HG03575 (cell line): Measurements from ENCODE around the gene NASP.

Source experiments
- ATAC-seq: cut with Tn5 transposase; IDR thresholded peaks from one replicate; pipeline ENCODE4 v1.9.1; 2021; ENCODE audit not compliant: unreplicated experiment, insufficient number of reproducible peaks, low FRiP score; ENCODE audit errors: extremely low read depth

The NASP gene

GRCh38 chr1:45610589-45611226, 26.9 kb downstream of the NASP start:
- ATAC-seq, result no peak

DNA sequence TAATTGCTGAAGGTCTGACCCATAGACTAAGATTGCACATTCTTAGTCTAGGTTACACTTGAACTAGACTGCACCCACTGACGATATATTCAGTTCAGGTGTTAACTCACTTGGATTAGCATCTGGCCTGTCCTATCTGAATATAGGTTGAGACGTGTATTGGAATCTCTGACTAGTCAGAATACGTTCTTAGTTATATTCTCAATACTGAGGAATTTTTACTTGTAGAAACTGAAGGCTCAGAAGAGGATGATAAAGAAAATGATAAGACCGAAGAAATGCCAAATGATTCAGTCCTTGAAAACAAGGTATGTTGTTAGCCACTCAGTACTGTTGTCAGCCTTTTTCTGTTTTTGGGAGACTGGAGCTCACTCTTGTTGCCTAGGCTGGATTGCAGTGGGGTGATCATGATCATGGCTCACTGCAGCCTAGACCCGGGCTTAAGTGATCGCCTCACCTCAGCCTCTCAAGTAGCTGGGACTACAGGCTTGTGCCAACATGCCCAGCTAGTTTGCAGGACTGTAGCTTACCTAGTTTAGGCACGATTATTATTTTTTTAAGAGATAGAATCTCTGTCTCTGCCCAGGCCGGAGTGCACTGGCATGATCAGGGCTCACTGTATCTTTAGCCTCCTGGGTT, 29.2 kb downstream of the NASP start:
- no peak for ATAC-seq

DNA sequence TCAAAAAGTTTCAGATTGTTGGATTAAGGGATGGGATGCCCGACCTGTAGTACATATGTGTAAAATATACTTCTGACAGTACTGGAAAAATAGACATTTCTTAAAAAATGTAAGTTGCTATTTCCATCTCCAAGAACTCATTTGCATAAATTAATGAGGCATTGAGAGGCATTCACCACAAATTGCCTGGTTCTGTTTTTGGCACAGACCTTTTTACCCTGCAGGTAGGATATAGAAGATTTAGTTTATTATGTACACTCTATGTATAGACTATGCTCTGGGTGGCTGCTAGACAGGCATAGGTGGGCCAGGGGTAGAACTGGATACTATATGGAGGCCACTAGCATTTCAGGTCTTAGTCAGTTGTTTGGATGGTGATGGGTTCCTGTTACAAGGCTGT, 32.0 kb downstream of the NASP start:
- no peak for ATAC-seq

DNA sequence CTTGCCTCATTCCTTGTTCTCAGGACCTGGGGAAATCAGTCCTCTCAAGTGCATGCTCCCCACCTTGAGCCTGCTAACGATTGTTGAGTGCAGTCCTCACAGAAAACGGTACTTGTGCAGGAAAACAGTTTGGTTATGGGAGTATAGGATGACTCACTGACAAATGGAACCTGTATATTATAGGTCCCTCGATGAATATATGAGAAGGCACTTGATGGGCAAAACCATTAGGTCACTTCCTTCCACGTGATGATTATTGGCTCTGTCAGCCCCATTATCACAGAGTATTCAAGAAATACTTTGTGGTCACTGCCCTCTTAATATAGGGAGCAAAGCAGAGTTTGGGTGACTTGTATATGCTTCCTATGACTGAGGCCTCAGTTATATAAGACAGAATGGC, 33.8 kb downstream of the NASP start:
- ATAC-seq, result no peak

- no peak for ATAC-seq
Observed at GRCh38 chr1:45619149-45619921, 35.5 kb downstream of the NASP start.

- ATAC-seq, result no peak
Observed at GRCh38 chr1:45620588-45621500, 37.0 kb downstream of the NASP start.

DNA sequence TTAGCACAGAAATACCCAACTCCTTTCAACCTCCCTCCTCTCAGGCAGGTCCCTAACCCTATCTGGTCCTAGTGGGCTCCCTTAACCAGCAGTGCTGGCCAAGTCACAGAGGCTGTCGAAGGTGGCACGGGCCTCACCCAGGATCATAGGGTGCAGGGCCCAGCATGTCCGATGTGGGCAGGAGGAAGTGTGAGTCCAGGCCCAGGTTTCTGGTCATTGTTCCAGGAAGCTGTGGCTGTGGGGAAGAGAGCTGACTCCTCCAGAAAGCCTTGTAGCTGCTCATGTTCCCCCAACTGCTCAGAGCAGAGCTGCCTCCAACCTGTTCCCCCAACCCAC, 37.6 kb downstream of the NASP start:
- ATAC-seq, result no peak

DNA sequence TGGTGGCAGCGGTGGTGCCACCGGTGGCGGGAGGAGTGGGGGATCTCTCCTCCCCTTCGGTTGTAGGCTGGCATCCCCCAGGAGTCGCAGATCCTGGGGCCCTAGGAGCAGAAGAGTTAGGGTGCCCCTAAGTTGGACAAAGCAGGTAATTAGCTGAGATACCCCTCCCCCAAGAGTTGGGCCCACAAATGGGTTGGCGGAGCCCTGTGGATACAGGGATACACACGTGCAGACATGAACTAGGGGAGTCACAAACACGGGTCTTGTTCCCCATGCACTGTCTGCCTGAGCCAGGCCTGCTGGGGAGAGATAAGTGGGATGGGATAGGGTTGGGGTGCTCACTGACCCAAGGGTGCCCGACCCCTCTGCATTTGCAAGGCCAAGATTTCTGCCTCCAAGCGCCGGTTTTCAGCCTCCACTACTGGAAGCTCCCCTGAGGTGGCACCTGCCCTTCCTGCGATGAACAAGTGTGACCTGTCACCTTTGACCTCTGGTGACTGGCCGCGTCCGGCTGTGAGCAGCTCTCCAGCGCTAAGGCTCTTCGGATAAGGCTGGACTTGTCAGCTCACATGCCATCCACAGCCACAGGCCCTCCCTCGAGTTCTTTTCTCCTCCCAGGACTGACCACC, 38.2 kb downstream of the NASP start:
- ATAC-seq, result no peak

- ATAC-seq, result no peak
Observed at GRCh38 chr1:45622524-45623394, 38.9 kb downstream of the NASP start.

GRCh38 chr1:45623972-45624371, 40.1 kb downstream of the NASP start, which contains the start of gene CCDC17:
Gene CCDC17, minus strand, starts transcription at chr1:45624054. Its CDS starts 145 bp downstream, at chr1:45623909.
- ATAC-seq, result no peak

GRCh38 chr1:45629035-45629434, 45.2 kb downstream of the NASP start:
- no peak for ATAC-seq

DNA sequence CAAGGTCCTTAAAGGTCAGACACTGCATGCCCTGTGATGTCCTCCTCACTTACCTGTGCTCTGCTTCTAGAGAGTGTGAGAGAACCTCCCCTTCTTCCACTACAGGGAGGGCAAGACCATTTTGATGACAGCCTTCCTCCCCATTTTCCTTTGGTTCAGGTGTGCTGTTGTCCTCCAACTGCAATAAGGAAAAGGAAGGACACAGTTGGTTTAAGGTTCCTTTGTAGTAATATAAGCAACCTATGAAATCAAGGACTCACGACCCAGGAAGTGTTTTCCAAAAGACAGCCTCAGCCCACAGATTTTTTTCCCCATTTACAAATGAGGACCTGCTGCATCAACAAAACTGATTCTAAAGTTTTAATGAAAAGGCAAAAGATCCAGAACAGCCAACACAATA, 46.6 kb downstream of the NASP start:
- ATAC-seq, result no peak

GRCh38 chr1:45635211-45635610, 51.4 kb downstream of the NASP start:
- no peak for ATAC-seq

- no peak for ATAC-seq
Observed at GRCh38 chr1:45640293-45640692, 56.5 kb downstream of the NASP start.

DNA sequence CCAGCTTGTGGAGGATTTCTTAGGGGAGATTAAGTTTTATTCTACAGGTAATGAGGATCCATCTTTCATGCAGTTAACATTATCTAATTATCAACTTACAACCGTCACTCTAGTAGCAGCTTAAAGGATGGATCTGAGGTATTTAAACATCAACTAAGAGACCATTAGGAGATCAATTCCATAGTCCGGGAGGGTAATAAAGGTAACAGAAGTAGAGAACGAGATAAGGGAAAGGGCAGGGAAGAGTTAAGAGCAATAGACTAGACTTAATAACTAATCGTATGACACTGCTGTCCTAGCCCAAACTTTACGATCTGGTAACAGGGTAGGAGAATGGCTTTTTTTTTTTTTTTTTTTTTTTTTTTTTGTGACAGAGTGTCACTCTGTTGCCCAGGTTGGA, 59.5 kb downstream of the NASP start:
- no peak for ATAC-seq

- no peak for ATAC-seq
Observed at GRCh38 chr1:45643978-45644377, 60.1 kb downstream of the NASP start.

GRCh38 chr1:45644661-45645060, 60.8 kb downstream of the NASP start:
- no peak for ATAC-seq
